H9 (cell line): ENCODE measurements around the gene ALDH2. TPM values are rescaled to one million over a fixed set of nuclear protein-coding genes. Genes with fewer than 3 reads are reported as not detected.

Experiments used
- DNase-seq: peaks from one replicate; pipeline ENCODE4 v3.0.0-alpha.2; 2017
- H2AFZ ChIP-seq: one replicate; pipeline ENCODE4 v1.6.1; 2013; ENCODE audit warnings: mild to moderate bottlenecking, low read length, control low read depth, moderate library complexity
- H2AK5ac ChIP-seq: 2 replicates; pipeline ENCODE4 v1.6.1; 2013; ENCODE audit warnings: low read length, control low read depth, mixed read lengths; ENCODE audit not compliant: insufficient read length
- H2BK120ac ChIP-seq: one replicate; pipeline ENCODE4 v1.6.1; 2013; ENCODE audit warnings: low read depth, mild to moderate bottlenecking, low read length, control low read depth, inconsistent platforms; ENCODE audit not compliant: poor library complexity, severe bottlenecking
- H2BK12ac ChIP-seq: 2 replicates; pipeline ENCODE4 v1.6.1; 2013; ENCODE audit warnings: low read length, control low read depth, mixed read lengths, low read depth; ENCODE audit not compliant: insufficient read length
- H2BK15ac ChIP-seq: 2 replicates; pipeline ENCODE4 v1.6.1; 2013; ENCODE audit warnings: low read depth, low read length, control low read depth
- H2BK20ac ChIP-seq: one replicate; pipeline ENCODE4 v1.6.1; 2013; ENCODE audit warnings: low read depth, mild to moderate bottlenecking, low read length, control low read depth, inconsistent platforms; ENCODE audit not compliant: poor library complexity, severe bottlenecking
- H2BK5ac ChIP-seq: 2 replicates; pipeline ENCODE4 v1.6.1; 2013; ENCODE audit warnings: low read length, control low read depth, mixed read lengths; ENCODE audit not compliant: insufficient read length
- H3K14ac ChIP-seq: 2 replicates; pipeline ENCODE4 v1.6.1; 2013; ENCODE audit warnings: low read length, control low read depth; ENCODE audit not compliant: insufficient read depth
- H3K18ac ChIP-seq: 2 replicates; pipeline ENCODE4 v1.6.1; 2013; ENCODE audit warnings: low read depth, mild to moderate bottlenecking, mixed read lengths, low read length, control low read depth; ENCODE audit not compliant: insufficient read length
- H3K23ac ChIP-seq: 2 replicates; pipeline ENCODE4 v1.6.1; 2013; ENCODE audit warnings: low read length, control low read depth, mixed read lengths, low read depth; ENCODE audit not compliant: insufficient read length
- H3K23me2 ChIP-seq: 2 replicates; pipeline ENCODE4 v1.6.1; 2013; ENCODE audit warnings: low read depth, mild to moderate bottlenecking, mixed read lengths, low read length, control low read depth; ENCODE audit not compliant: insufficient read length, poor library complexity, severe bottlenecking
- H3K27ac ChIP-seq: 2 replicates; pipeline ENCODE4 v1.5.1; 2013; ENCODE audit warnings: low read length, control low read depth, mixed read lengths, low read depth; ENCODE audit not compliant: insufficient read length
- H3K27me3 ChIP-seq: 2 replicates; pipeline ENCODE4 v1.6.1; 2013; ENCODE audit warnings: low read length, control low read depth, inconsistent platforms; ENCODE audit not compliant: insufficient read depth
- H3K4ac ChIP-seq: 2 replicates; pipeline ENCODE4 v1.6.1; 2013; ENCODE audit warnings: low read depth, mild to moderate bottlenecking, control low read depth, inconsistent platforms, low read length, moderate library complexity
- H3K4me1 ChIP-seq: 2 replicates; pipeline ENCODE4 v1.6.1; 2013; ENCODE audit warnings: low read length, control low read depth, inconsistent platforms; ENCODE audit not compliant: insufficient read depth
- H3K4me2 ChIP-seq: 2 replicates; pipeline ENCODE4 v1.6.1; 2013; ENCODE audit warnings: low read length, control low read depth, mixed read lengths; ENCODE audit not compliant: insufficient read length, insufficient read depth
- H3K56ac ChIP-seq: 2 replicates; pipeline ENCODE4 v1.6.1; 2013; ENCODE audit warnings: low read depth, mild to moderate bottlenecking, mixed read lengths, low read length, control low read depth; ENCODE audit not compliant: insufficient read length
- H3K79me1 ChIP-seq: 2 replicates; pipeline ENCODE4 v1.6.1; 2013; ENCODE audit warnings: low read depth, mild to moderate bottlenecking, moderate library complexity, low read length, control low read depth, inconsistent platforms; ENCODE audit not compliant: insufficient read depth, poor library complexity, severe bottlenecking
- H3K79me2 ChIP-seq: 2 replicates; pipeline ENCODE4 v1.6.1; 2013; ENCODE audit warnings: low read length, control low read depth, inconsistent platforms; ENCODE audit not compliant: insufficient read depth
- H3K9ac ChIP-seq: 2 replicates; pipeline ENCODE4 v1.6.1; 2013; ENCODE audit warnings: low read length, control low read depth, mixed read lengths; ENCODE audit not compliant: insufficient read length; ENCODE audit errors: extremely low read depth
- H3K9me3 ChIP-seq: one replicate; pipeline ENCODE4 v1.6.1; 2013; ENCODE audit warnings: low read depth, low read length, inconsistent platforms; ENCODE audit not compliant: control insufficient read depth
- H3T11ph ChIP-seq: one replicate; pipeline ENCODE4 v1.6.1; 2013; ENCODE audit warnings: mild to moderate bottlenecking, low read length, control low read depth, inconsistent platforms
- H4K20me1 ChIP-seq: one replicate; pipeline ENCODE4 v1.6.1; 2013; ENCODE audit not compliant: control insufficient read depth, insufficient read length, insufficient read depth
- H4K5ac ChIP-seq: 2 replicates; pipeline ENCODE4 v1.6.1; 2013; ENCODE audit warnings: low read depth, mild to moderate bottlenecking, mixed read lengths, low read length, control low read depth; ENCODE audit not compliant: insufficient read length
- H4K8ac ChIP-seq: replicated peaks from 2 replicates; pipeline ENCODE4 v1.6.1; 2013; ENCODE audit warnings: low read length, control low read depth, mixed read lengths, low read depth; ENCODE audit not compliant: insufficient read length
- H4K91ac ChIP-seq: 2 replicates; pipeline ENCODE4 v1.6.1; 2013; ENCODE audit warnings: low read depth, mild to moderate bottlenecking, moderate library complexity, mixed read lengths, low read length, control low read depth; ENCODE audit not compliant: insufficient read length
- H3K27ac Mint-ChIP-seq, 3 experiments: 2 replicates in 2 of 3; 3 replicates in 1 of 3; pipeline ENCODE4 v1.8.0; 2020 to 2021; ENCODE audit warnings: mixed read lengths in 3 of 3, mild to moderate bottlenecking in 1 of 3, moderate library complexity in 1 of 3
- H3K27me3 Mint-ChIP-seq: 2 replicates; pipeline ENCODE4 v1.8.0; 2021; ENCODE audit warnings: low read depth, mild to moderate bottlenecking, moderate library complexity, mixed read lengths
- H3K36me3 Mint-ChIP-seq, 3 experiments: 2 replicates in 2 of 3; 3 replicates in 1 of 3; pipeline ENCODE4 v1.8.0; 2020 to 2021; ENCODE audit warnings: low read depth in 3 of 3, mixed read lengths in 3 of 3; ENCODE audit not compliant: insufficient read depth in 1 of 3
- H3K4me1 Mint-ChIP-seq, 2 experiments: 2 replicates each; pipeline ENCODE4 v1.8.0; 2020; ENCODE audit warnings: mixed read lengths in 2 of 2
- H3K4me3 Mint-ChIP-seq, 2 experiments: 2 replicates in 1 of 2; 3 replicates in 1 of 2; pipeline ENCODE4 v1.8.0; 2020 to 2021; ENCODE audit warnings: mild to moderate bottlenecking in 2 of 2, mixed read lengths in 2 of 2, moderate library complexity in 1 of 2
- H3K9me3 Mint-ChIP-seq, 2 experiments: 2 replicates in 1 of 2; 3 replicates in 1 of 2; pipeline ENCODE4 v1.8.0; 2020; ENCODE audit warnings: mild to moderate bottlenecking in 2 of 2, mixed read lengths in 2 of 2, moderate library complexity in 1 of 2
- CTCF ChIP-seq: fragments of 200-600 bp; sonication (generic); conservative IDR thresholded peaks from 3 replicates; pipeline ENCODE4 v1.8.0; 2021; ENCODE audit warnings: antibody characterized with exemption, mild to moderate bottlenecking
- WGBS: extraction: QIAGEN DNeasy Blood & Tissue Kit; methylation state at CpG from one replicate; pipeline ENCODE4 v1.1.7; 2013; ENCODE audit warnings: missing lambda C conversion rate, low lambda C conversion rate, mixed read lengths; ENCODE audit not compliant: insufficient read length; ENCODE audit errors: extremely low coverage; 5-methylcytosine and 5-hydroxymethylcytosine counted together
- total RNA-seq: library from RNA; stranded (reverse); gene quantifications from 2 replicates; pipeline ENCODE4 v1.2.1, GENCODE V29; 2021

The ALDH2 gene
- total RNA-seq, 1 experiment from 2014 or later = 44.0 TPM

GRCh38 chr12:111850526-111850925, 83.8 kb downstream of the ALDH2 start:
- H3T11ph ChIP-seq = no peak overlapping the region
- Mint-ChIP-seq H3K4me3 (no peak overlapping the region), H3K27ac (peak overlapping the region in 2 of 3 experiments; percentile 4 to 84; a peak in 3 of 7 replicates), H3K4me1 (no peaks in the 10 kb centered on the region), H3K27me3 (no peaks in the 10 kb centered on the region), H3K36me3 (peaks cover 20 to 32% (median 30%) of the 10 kb centered on the region in 3 experiments; a peak in 6 of 7 replicates), H3K9me3 (no peaks in the 10 kb centered on the region)
- no peaks in the 10 kb centered on the region for H4K20me1 ChIP-seq
- H2AK5ac ChIP-seq = no peak overlapping the region
- no peak overlapping the region for H2BK15ac ChIP-seq
- no peak overlapping the region for H4K91ac ChIP-seq
- H3K4me2 ChIP-seq = no peak overlapping the region
- H3K14ac ChIP-seq = no peak overlapping the region
- H3K56ac ChIP-seq = no peak overlapping the region
- H4K8ac ChIP-seq = no peak overlapping the region
- H3K79me1 ChIP-seq = peaks cover 13% of the 10 kb centered on the region
- H3K4me1 ChIP-seq = no peaks in the 10 kb centered on the region
- H3K9me3 ChIP-seq = no peaks in the 10 kb centered on the region
- H2BK120ac ChIP-seq = no peak overlapping the region
- no peak overlapping the region for H2BK20ac ChIP-seq
- no peaks in the 10 kb centered on the region for H3K23me2 ChIP-seq
- WGBS = no CpG with 5 or more reads among the region's 2 CpGs
- H3K27ac ChIP-seq = no peak overlapping the region
- no peak overlapping the region for H3K9ac ChIP-seq
- no peak overlapping the region for H3K23ac ChIP-seq
- no peak overlapping the region for H3K18ac ChIP-seq
- H4K5ac ChIP-seq = no peak overlapping the region
- no peak for DNase-seq
- no peak overlapping the region for H3K4ac ChIP-seq
- H2BK12ac ChIP-seq = no peak overlapping the region
- H2AFZ ChIP-seq = no peak overlapping the region
- no peak for TF ChIP-seq CTCF
- H3K79me2 ChIP-seq = peaks cover 28% of the 10 kb centered on the region; the same call in 1 of the 2 replicates
- no peaks in the 10 kb centered on the region for H3K27me3 ChIP-seq
- no peak overlapping the region for H2BK5ac ChIP-seq
